Activated CD4-positive, CD25-positive, alpha-beta regulatory T cell (primary cell): Measurements from ENCODE around the gene BACE2.
"Not testable (repeated sequence)": the region's sequence is repeated elsewhere in the genome, so short reads cannot be mapped to it uniquely, and the experiment has no call there.

ENCODE experiments used
- DNase-seq, 4 experiments: peaks; one replicate each; lab custom pipeline; 2025; lab: John Stamatoyannopoulos, UW

The BACE2 gene

GRCh38 chr21:41215856-41216408, 48.0 kb downstream of the BACE2 start:
- DNase-seq: no peak

GRCh38 chr21:41216486-41216885, 48.5 kb downstream of the BACE2 start:
- DNase-seq: no peak

GRCh38 chr21:41217671-41218385, 49.9 kb downstream of the BACE2 start:
- no peak for DNase-seq

GRCh38 chr21:41219498-41220207, 51.7 kb downstream of the BACE2 start:
- DNase-seq: no peak

- no peak for DNase-seq
Observed at GRCh38 chr21:41220208-41220733, 52.3 kb downstream of the BACE2 start.

GRCh38 chr21:41222247-41223068, 54.5 kb downstream of the BACE2 start:
- DNase-seq: no peak

GRCh38 chr21:41226853-41227252, 58.9 kb downstream of the BACE2 start:
- no peak for DNase-seq

- no peak for DNase-seq
Observed at GRCh38 chr21:41227357-41228005, 59.5 kb downstream of the BACE2 start.

- DNase-seq: no peak
Observed at GRCh38 chr21:41228006-41228370, 60.0 kb downstream of the BACE2 start.

- no peak for DNase-seq
Observed at GRCh38 chr21:41228492-41228891, 60.5 kb downstream of the BACE2 start.

GRCh38 chr21:41228958-41229357, 61.0 kb downstream of the BACE2 start:
- DNase-seq: no peak

- no peak for DNase-seq
Observed at GRCh38 chr21:41229509-41230248, 61.7 kb downstream of the BACE2 start.

GRCh38 chr21:41230497-41230896, 62.5 kb downstream of the BACE2 start:
- no peak for DNase-seq

- no peak for DNase-seq
Observed at GRCh38 chr21:41231060-41231459, 63.1 kb downstream of the BACE2 start.

- DNase-seq: no peak
Observed at GRCh38 chr21:41232013-41232412, 64.1 kb downstream of the BACE2 start.

GRCh38 chr21:41233916-41234315, 66.0 kb downstream of the BACE2 start:
- DNase-seq: no peak

- no peak for DNase-seq
Observed at GRCh38 chr21:41234569-41234968, 66.6 kb downstream of the BACE2 start.

GRCh38 chr21:41235201-41235600, 67.2 kb downstream of the BACE2 start:
- no peak for DNase-seq

- DNase-seq: no peak
Observed at GRCh38 chr21:41236352-41236973, 68.5 kb downstream of the BACE2 start.

- not testable (repeated sequence) for DNase-seq
Observed at GRCh38 chr21:41238081-41238796, 70.3 kb downstream of the BACE2 start.
